Measurements from ENCODE around the gene C11orf21. TPM values are rescaled to one million over a fixed set of nuclear protein-coding genes. Genes with fewer than 3 reads are reported as not detected.
A peak's percentile ranks its signal among the peaks of the same experiment; 100 is the strongest.

Gene C11orf21
- total and polyA plus RNA-seq, 2 donors (not counting 1 experiment from before 2014, with no cell fraction given), result under 0.01 TPM; not detected in 1

DNA sequence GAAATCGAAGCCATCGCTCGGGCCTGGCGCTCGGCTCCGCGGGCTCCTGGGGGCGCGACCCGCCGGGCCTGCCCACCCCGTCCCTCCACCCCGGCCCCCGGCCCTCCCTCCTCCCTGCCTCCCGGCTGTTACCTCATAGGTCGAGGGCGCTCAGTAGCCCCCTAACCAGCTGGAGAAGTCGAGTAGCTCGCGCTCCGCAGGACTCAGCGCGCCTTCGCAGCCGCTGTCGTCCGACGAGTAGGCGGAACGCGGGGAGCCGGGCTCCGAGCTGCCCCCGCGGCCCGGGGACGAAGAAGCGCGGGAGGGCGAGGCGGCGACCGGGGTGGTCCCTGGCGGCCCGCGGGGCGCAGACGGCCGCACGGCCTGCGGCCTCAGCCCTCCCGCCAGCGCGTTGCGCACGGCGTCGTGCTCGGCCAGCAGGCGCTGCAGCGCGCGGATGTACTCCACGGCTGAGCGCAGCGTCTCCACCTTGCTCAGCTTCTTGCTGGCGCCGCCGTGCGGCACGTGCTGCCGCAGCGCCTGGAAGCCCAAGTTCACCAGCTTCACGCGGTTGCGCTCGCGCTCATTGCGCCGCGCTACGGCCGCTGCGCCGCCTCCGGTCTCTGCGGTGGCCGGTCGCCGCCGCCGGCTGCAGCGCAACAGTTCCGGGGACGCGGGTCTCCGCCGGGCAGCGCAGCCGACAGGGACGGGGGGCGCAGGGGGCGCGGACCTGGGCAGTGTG is 32.0 kb downstream of the C11orf21 start:
- H3K4me3 ChIP-seq (replicated peaks in 1 of 4; ENCODE audit: control extremely low read depth in 1 of 4, insufficient read depth in 1 of 4, low read depth in 3 of 4, low read length in 4 of 4), result no peak overlapping the region
- no peaks in the 10 kb centered on the region for H3K79me2 ChIP-seq (ENCODE audit: control insufficient read depth, insufficient read depth, low read length)

DNA sequence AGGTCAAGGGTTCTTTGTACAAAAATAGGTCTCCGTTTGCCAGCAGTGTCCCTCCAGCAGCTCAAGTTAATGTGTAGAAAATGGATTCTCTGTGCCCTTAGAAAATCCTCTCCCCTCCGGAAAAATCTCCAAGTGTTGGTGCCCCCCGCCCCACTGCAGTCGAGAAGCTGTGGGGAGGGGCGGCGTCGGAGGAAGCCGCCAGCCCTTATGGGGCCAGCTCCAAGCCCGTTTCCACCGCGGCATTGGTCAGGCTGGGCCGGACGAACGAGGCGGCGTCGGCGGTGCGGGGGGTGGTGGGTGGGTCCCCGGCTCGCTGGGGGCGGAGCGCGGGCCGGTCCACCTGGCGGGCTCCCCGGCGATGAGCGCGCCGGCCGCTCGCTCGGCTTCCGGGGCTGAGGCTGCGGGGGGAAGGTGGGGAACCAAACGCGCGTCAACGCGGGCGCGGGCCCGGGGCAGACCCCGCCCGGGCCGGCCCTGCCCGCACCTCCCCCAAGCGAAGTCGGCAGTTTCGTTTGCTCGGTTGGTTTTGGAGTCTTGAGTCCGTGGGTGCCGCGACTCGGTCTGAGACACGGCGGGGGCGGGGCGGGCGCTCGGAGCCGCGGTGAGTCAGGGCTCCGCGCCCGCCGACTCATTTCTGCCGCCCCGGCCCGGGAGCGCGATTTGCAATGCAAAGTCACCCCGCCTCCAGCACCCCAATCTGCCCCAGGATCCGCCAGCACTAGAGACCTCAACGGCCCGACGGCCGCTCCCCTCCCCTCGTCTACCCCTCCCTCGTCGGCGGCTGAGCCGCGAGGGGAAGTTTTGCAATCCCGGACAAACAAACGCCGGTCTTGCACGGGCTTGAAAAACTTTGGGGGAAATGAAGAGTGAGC is 32.8 kb downstream of the C11orf21 start:
- Histone ChIP-seq H3K36me3 (ENCODE audit: control insufficient read depth, insufficient read depth, low read length) (no peaks in the 10 kb centered on the region), H3K4me1 (ENCODE audit: control insufficient read depth, extremely low read depth, insufficient read depth, low read length) (no peaks in the 10 kb centered on the region), H3K27ac (ENCODE audit: insufficient read depth, low read length) (no peak overlapping the region), H4K20me1 (ENCODE audit: control insufficient read depth, extremely low read depth, insufficient read depth, low read length) (no peaks in the 10 kb centered on the region), H3K4me3 (replicated peaks in 1 of 4; ENCODE audit: control extremely low read depth in 1 of 4, insufficient read depth in 1 of 4, low read depth in 3 of 4, low read length in 4 of 4) (peak overlapping the region in 1 of 4 experiments; percentile 34), H3K9ac (ENCODE audit: insufficient read depth, low read length) (no peak overlapping the region), H3K9me3 (ENCODE audit: control insufficient read depth, insufficient read depth, low read depth, low read length) (no peaks in the 10 kb centered on the region), H2AFZ (ENCODE audit: low read length) (no peak overlapping the region), H3K27me3 (ENCODE audit: control insufficient read depth, insufficient read depth, low read length) (peaks cover 8% of the 10 kb centered on the region), H3K4me2 (ENCODE audit: extremely low read depth, insufficient read depth, low read length) (peak overlapping the region; percentile 13), H3K79me2 (ENCODE audit: control insufficient read depth, insufficient read depth, low read length) (no peaks in the 10 kb centered on the region)
- DNase-seq (ENCODE audit: low read depth in 2 of 2), result peak; percentile 16 to 20
- TF ChIP-seq, protein P1, sequence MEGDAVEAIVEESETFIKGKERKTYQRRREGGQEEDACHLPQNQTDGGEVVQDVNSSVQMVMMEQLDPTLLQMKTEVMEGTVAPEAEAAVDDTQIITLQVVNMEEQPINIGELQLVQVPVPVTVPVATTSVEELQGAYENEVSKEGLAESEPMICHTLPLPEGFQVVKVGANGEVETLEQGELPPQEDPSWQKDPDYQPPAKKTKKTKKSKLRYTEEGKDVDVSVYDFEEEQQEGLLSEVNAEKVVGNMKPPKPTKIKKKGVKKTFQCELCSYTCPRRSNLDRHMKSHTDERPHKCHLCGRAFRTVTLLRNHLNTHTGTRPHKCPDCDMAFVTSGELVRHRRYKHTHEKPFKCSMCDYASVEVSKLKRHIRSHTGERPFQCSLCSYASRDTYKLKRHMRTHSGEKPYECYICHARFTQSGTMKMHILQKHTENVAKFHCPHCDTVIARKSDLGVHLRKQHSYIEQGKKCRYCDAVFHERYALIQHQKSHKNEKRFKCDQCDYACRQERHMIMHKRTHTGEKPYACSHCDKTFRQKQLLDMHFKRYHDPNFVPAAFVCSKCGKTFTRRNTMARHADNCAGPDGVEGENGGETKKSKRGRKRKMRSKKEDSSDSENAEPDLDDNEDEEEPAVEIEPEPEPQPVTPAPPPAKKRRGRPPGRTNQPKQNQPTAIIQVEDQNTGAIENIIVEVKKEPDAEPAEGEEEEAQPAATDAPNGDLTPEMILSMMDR (conservative IDR thresholded peaks at IDR 0.05 in 1 of 2, IDR thresholded peaks at IDR 0.05 in 1 of 2; ENCODE audit: low read depth in 1 of 2, low read length in 2 of 2), result no peak
- peak; percentile 16 for TF ChIP-seq EZH2 (IDR thresholded peaks at IDR 0.05; ENCODE audit: low read length, missing control alignments)

More for the DNA sequence above, 32.0 kb downstream of the C11orf21 start:
- H3K4me2 ChIP-seq (ENCODE audit: extremely low read depth, insufficient read depth, low read length), result no peak overlapping the region
- H3K27me3 ChIP-seq (ENCODE audit: control insufficient read depth, insufficient read depth, low read length), result peaks cover 8% of the 10 kb centered on the region
- no peak overlapping the region for H3K27ac ChIP-seq (ENCODE audit: insufficient read depth, low read length)
- H3K9ac ChIP-seq (ENCODE audit: insufficient read depth, low read length), result no peak overlapping the region
- no peaks in the 10 kb centered on the region for H3K36me3 ChIP-seq (ENCODE audit: control insufficient read depth, insufficient read depth, low read length)
- peak; percentile 57 to 68 for DNase-seq (ENCODE audit: low read depth in 2 of 2)
- TF ChIP-seq EZH2 (IDR thresholded peaks at IDR 0.05; ENCODE audit: low read length, missing control alignments), result no peak
- TF ChIP-seq, protein P1 (conservative IDR thresholded peaks at IDR 0.05 in 1 of 2, IDR thresholded peaks at IDR 0.05 in 1 of 2; ENCODE audit: low read depth in 1 of 2, low read length in 2 of 2), result no peak
- no peaks in the 10 kb centered on the region for H4K20me1 ChIP-seq (ENCODE audit: control insufficient read depth, extremely low read depth, insufficient read depth, low read length)
- no peak overlapping the region for H2AFZ ChIP-seq (ENCODE audit: low read length)
- no peaks in the 10 kb centered on the region for H3K9me3 ChIP-seq (ENCODE audit: control insufficient read depth, insufficient read depth, low read depth, low read length)
- H3K4me1 ChIP-seq (ENCODE audit: control insufficient read depth, extremely low read depth, insufficient read depth, low read length), result no peaks in the 10 kb centered on the region
